Activated naive CD8-positive, alpha-beta T cell treated with anti-CD3 and anti-CD28 coated beads for 36 hours (primary cell): ENCODE results near the gene OFD1. TPM values are rescaled to one million over a fixed set of nuclear protein-coding genes. Genes with fewer than 3 reads are reported as not detected.

Experiments
- DNase-seq: peaks from one replicate; pipeline ENCODE4 v3.0.0; 2021
- H3K27ac Mint-ChIP-seq: one replicate; pipeline ENCODE4 v1.8.0; 2022; ENCODE audit warnings: mild to moderate bottlenecking, moderate library complexity, mixed read lengths
- H3K27me3 Mint-ChIP-seq: one replicate; pipeline ENCODE4 v1.8.0; 2022; ENCODE audit warnings: mild to moderate bottlenecking, mixed read lengths
- H3K36me3 Mint-ChIP-seq: one replicate; pipeline ENCODE4 v1.8.0; 2021; ENCODE audit warnings: mild to moderate bottlenecking, mixed read lengths
- H3K4me1 Mint-ChIP-seq: one replicate; pipeline ENCODE4 v1.8.0; 2021; ENCODE audit warnings: mixed read lengths
- H3K4me3 Mint-ChIP-seq: one replicate; pipeline ENCODE4 v1.8.0; 2022; ENCODE audit warnings: mild to moderate bottlenecking, moderate library complexity, mixed read lengths
- H3K9me3 Mint-ChIP-seq: one replicate; pipeline ENCODE4 v1.8.0; 2022; ENCODE audit warnings: mixed read lengths
- total RNA-seq, 2 experiments: library from RNA; stranded (reverse); gene quantifications; one replicate each; pipeline ENCODE4 v1.2.3, GENCODE V29; 2021

Gene OFD1
- total RNA-seq, 2 experiments from 2014 or later, result 27.4 to 29.0 TPM

DNA sequence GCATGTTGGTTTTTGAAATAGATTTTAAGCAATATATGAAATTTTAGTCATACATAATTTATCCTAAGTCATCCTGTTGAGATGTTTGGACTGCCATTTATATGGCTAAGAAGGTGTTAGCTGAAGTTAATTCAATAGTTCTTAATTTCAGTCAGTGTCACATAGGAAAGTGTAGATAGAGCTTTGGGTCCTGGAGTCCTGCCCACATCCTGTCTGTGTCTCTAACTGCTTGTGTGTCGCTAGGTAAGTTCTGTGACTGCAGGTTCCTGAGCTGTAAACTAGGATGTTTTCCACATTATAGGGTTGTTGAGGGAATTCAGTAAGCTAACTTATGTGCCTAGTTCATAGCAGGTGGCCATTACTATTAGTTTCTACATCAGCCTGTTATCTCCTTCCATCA, 20.7 kb downstream of the OFD1 start:
- Mint-ChIP-seq H3K27me3 (no peaks in the 10 kb centered on the region), H3K4me3 (no peak overlapping the region), H3K36me3 (peaks cover 23% of the 10 kb centered on the region), H3K27ac (no peak overlapping the region), H3K9me3 (no peaks in the 10 kb centered on the region), H3K4me1 (peaks cover 23% of the 10 kb centered on the region)
- DNase-seq, result no peak

DNA sequence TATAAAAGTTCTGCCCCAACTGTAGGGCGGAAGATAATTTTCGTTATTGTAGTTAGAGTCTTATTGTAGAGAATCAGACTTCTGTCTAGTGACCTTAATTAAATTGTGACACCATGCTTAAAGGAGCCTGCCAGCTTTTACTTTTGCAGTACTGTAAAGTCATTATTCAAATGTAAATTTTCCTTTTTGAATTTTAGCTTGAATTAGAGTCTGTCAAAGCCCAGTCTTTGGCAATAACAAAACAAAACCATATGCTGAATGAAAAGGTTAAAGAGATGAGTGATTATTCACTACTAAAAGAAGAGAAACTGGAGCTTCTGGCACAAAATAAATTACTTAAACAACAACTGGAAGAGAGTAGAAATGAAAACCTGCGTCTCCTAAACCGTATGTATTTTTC, 21.8 kb downstream of the OFD1 start:
- Mint-ChIP-seq H3K36me3 (peaks cover 21% of the 10 kb centered on the region), H3K9me3 (no peaks in the 10 kb centered on the region), H3K27ac (no peak overlapping the region), H3K4me3 (no peak overlapping the region), H3K27me3 (no peaks in the 10 kb centered on the region), H3K4me1 (peaks cover 17% of the 10 kb centered on the region)
- DNase-seq, result no peak

DNA sequence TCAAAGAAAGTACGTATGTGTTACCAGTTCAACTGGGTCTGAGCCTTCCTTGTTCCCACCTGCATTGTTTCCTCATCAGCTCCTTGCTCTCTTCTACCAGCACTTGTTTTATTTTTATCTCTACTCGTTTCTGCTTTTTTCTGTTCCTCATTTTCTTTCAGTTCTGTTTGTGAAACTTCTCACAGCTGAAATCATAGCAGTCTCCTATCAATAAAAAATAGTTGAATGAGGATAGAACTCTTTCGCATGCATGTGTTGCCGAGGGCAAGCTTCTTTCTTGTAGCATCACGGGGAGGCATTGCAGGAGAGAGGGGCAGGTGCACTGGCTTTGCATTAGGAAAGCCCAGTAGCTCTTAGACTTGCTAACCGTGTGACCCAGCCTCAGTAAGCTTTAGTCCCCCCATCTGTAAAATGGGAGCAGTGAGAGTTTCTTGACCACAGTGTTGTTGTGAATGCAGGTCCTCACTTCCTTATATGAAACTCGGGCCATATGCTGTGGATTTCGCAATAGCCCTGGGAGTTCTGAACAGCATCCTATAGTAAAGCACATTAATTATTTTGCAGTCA, 24.7 kb downstream of the OFD1 start:
- Mint-ChIP-seq H3K27ac (no peak overlapping the region), H3K4me3 (no peak overlapping the region), H3K9me3 (no peaks in the 10 kb centered on the region), H3K36me3 (peaks cover 14% of the 10 kb centered on the region), H3K4me1 (peaks cover 7% of the 10 kb centered on the region), H3K27me3 (no peaks in the 10 kb centered on the region)
- DNase-seq, result no peak

DNA sequence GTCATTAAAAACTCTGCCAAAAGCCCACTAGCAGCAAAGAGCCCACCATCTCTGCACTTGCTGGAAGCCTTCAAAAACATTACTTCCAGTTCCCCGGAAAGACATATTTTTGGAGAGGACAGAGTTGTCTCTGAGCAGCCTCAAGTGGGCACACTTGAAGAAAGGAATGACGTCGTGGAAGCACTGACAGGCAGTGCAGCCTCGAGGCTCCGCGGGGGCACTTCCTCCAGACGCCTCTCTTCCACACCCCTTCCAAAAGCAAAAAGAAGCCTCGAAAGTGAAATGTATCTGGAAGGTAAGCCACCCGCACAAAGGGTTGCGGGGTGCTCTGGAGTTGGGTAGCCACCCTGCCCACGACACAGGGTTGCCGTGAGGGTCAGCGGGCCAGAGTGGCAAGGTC, 25.9 kb downstream of the OFD1 start:
- DNase-seq, result no peak
- no peaks in the 10 kb centered on the region for H3K27me3 Mint-ChIP-seq
- no peaks in the 10 kb centered on the region for H3K9me3 Mint-ChIP-seq
- no peak overlapping the region for H3K27ac Mint-ChIP-seq
- peaks cover 2% of the 10 kb centered on the region for H3K4me1 Mint-ChIP-seq
- no peak overlapping the region for H3K4me3 Mint-ChIP-seq
- peaks cover 11% of the 10 kb centered on the region for H3K36me3 Mint-ChIP-seq

DNA sequence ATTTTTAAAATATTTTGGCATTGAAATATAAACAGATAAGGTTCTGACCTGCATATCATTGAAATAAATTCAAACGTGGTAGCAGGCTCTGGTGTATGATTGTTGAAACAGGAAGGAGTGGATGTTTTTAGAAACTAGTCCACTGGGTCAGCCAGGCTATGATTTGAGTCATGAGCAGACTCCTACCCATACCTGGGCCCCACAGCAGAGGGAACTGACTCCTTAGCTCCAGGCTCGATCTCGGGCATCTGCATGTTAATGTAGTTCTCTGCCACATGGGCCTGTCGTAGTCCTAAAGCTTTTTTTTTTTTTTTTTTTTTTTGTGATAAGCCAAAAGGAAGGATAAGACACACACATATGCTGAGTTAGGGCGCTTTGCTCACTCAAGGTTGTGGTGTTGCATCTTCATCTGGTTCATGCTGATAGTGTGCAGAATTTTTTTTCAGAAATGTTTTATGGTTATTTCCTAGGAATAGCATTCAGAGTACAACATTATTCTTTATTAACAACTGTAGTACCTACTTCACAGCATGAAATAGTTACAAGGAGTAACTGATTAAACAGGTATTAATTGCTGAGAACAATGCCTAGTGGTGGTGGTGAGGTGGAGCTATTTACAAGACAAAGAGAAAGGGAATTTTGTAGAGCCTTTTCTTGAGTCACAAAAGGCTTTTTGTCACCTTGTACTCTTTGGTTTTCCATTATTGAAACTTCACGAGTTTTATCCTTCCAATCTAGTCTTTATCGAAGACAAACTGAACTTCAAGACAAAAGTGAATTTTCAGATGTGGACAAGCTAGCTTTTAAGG, 27.3 kb downstream of the OFD1 start:
- H3K36me3 Mint-ChIP-seq, result peaks cover 20% of the 10 kb centered on the region
- no peak overlapping the region for H3K27ac Mint-ChIP-seq
- H3K27me3 Mint-ChIP-seq, result no peaks in the 10 kb centered on the region
- H3K4me1 Mint-ChIP-seq, result peaks cover 2% of the 10 kb centered on the region
- no peaks in the 10 kb centered on the region for H3K9me3 Mint-ChIP-seq
- no peak overlapping the region for H3K4me3 Mint-ChIP-seq
- DNase-seq, result no peak

DNA sequence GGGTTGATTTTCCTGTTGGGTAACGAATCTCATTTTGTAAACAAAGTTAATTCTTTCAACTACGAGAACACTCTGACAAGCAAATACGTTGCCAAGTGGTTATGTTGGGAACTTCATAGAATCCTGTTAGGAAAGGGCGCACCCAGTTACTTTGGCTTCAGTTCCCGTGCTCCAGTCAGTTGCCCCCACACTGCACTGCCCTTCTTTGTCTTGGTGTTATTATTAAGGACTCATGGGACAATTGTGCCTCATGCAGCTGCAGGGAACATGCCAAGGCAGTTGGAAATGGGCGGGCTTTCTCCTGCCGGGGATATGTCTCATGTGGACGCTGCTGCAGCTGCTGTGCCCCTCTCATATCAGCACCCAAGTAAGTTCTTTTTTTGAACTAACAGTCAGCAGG, 28.9 kb downstream of the OFD1 start:
- Mint-ChIP-seq H3K36me3 (peaks cover 16% of the 10 kb centered on the region), H3K9me3 (no peaks in the 10 kb centered on the region), H3K27me3 (no peaks in the 10 kb centered on the region), H3K4me1 (peaks cover 2% of the 10 kb centered on the region), H3K4me3 (no peak overlapping the region), H3K27ac (no peak overlapping the region)
- DNase-seq, result no peak

DNA sequence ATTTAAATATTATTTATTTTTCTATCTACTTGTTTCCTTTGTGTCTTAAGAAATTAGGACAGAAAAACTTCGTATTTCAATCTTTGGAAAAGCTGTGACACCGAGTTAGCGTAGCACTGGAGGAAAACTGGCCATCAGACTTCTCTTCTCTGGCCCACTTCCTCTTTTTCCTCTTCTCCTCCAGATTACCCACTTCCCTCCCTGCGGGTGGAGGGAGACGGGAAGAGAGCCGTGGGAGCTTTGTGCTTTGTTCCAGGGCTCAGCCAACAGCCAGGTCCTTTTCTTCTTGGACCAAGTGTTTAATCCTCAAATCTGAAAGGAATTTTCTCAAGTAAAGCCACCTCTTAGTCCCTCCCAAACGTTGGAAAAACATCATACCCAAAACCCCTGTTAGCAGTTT, 29.7 kb downstream of the OFD1 start:
- H3K36me3 Mint-ChIP-seq, result peaks cover 12% of the 10 kb centered on the region
- no peaks in the 10 kb centered on the region for H3K4me1 Mint-ChIP-seq
- no peaks in the 10 kb centered on the region for H3K9me3 Mint-ChIP-seq
- H3K27me3 Mint-ChIP-seq, result no peaks in the 10 kb centered on the region
- no peak overlapping the region for H3K27ac Mint-ChIP-seq
- no peak for DNase-seq
- H3K4me3 Mint-ChIP-seq, result no peak overlapping the region

DNA sequence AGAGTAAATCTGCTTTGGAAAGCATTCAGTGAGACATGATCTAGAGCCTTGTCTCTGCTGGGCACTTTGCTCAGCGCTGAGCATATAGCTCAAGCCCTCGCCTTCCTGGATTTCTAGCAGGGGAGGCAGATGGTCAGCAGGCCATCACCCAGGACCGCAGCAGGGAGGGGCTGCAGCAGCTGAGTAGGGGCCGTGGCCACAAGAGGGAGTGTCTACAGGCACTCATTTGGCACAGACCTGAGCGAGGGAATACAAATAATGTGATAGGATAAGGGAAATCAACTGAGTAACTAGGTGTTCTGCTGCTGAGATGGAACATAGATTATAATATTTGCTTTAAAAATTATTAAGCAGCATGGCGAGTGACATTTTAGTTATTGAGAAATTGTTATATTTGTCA, 30.2 kb downstream of the OFD1 start:
- H3K27me3 Mint-ChIP-seq, result no peaks in the 10 kb centered on the region
- H3K27ac Mint-ChIP-seq, result no peak overlapping the region
- DNase-seq, result no peak
- H3K9me3 Mint-ChIP-seq, result no peaks in the 10 kb centered on the region
- H3K36me3 Mint-ChIP-seq, result peaks cover 14% of the 10 kb centered on the region
- H3K4me1 Mint-ChIP-seq, result no peaks in the 10 kb centered on the region
- no peak overlapping the region for H3K4me3 Mint-ChIP-seq

DNA sequence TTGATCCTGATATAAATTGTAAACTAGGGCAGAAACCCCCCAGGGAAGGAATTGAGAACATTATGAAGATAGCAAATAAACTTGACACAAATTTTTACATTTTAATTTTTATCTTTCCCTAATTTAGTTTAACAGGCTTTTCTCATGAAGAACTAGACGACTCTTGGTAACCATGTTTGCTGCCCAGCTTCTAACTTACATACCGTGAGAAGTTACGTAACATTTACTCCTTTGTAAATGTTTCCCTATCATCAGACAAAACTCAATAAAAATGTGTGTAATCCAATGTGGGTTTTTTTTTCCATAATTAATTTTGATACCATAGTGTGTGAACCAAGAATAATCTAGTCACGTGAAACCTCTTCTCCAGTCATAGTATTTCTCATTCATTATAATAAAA, 34.4 kb downstream of the OFD1 start:
- DNase-seq, result no peak
- no peaks in the 10 kb centered on the region for H3K9me3 Mint-ChIP-seq
- peaks cover 16% of the 10 kb centered on the region for H3K36me3 Mint-ChIP-seq
- H3K4me1 Mint-ChIP-seq, result peaks cover 1% of the 10 kb centered on the region
- H3K27ac Mint-ChIP-seq, result peak overlapping the region; percentile 29
- H3K27me3 Mint-ChIP-seq, result no peaks in the 10 kb centered on the region
- no peak overlapping the region for H3K4me3 Mint-ChIP-seq

DNA sequence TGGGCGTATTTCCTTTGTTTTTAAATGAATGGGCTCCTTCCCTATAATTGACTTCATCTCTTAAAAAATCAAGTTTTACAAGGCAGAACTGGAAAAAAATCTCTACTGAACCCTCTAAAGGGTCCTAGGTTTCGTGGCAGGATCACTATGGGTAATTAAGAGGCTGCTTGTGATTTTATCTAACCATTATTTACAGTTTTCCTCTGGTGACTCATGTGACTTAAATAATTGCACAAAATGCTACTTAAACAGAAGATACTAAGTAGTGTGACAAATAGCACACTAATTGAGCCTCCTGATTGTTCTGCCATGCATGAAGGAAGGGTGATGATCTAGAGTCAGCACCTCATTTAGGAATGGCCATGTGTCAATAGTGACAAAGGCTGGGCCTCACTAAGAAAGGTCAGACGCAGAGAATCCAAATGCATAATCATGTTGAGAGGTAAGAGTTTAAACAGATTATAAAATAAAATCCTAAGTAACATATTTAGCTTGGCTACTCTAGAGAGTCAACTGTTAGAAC, 35.5 kb downstream of the OFD1 start:
- Mint-ChIP-seq H3K4me3 (no peak overlapping the region), H3K27me3 (no peaks in the 10 kb centered on the region), H3K27ac (no peak overlapping the region), H3K36me3 (peaks cover 16% of the 10 kb centered on the region), H3K4me1 (peaks cover 1% of the 10 kb centered on the region), H3K9me3 (no peaks in the 10 kb centered on the region)
- no peak for DNase-seq

DNA sequence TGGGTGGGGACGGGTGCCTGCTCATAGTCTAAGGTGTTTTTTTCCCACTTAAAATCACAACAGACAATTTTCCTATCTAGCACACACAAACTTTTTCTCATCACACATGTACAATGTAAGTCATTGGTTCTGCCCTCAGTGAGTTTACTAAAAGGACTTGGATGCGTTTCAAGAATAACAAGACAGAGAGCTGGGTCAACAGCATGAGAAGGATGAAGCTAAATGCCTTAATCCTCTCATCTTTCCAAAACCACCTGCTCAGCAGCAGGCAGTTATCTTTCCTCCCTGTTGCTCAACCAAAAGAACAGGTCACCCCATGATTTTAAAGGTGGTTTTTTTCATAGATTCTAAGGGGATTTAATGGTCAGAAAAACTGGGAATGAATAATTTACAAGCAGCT, 40.1 kb downstream of the OFD1 start:
- Mint-ChIP-seq H3K27ac (no peak overlapping the region), H3K27me3 (no peaks in the 10 kb centered on the region), H3K4me1 (peaks cover 8% of the 10 kb centered on the region), H3K4me3 (no peak overlapping the region), H3K36me3 (peaks cover 3% of the 10 kb centered on the region), H3K9me3 (no peaks in the 10 kb centered on the region)
- DNase-seq, result no peak

DNA sequence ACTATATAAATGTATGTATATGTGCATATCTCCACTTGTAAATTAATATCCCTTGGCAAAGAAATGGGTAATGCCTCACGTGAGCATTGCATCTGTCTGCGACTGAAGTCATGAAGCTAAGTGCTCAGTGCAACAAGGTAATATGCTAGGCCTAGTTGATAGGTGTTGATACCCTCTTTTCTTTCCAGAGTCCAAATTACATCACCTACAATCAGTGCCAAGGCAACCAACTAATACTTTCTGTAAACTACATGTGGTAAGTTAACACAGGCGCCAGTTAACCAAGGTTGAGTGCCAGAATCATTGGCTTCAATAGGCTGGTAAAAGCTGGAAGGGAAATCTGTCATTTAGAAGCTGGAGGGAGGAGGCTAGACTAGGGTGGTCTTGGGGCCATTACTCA, 41.3 kb downstream of the OFD1 start:
- no peaks in the 10 kb centered on the region for H3K27me3 Mint-ChIP-seq
- no peak overlapping the region for H3K27ac Mint-ChIP-seq
- no peak for DNase-seq
- no peak overlapping the region for H3K4me3 Mint-ChIP-seq
- H3K9me3 Mint-ChIP-seq, result no peaks in the 10 kb centered on the region
- H3K4me1 Mint-ChIP-seq, result peaks cover 6% of the 10 kb centered on the region
- no peaks in the 10 kb centered on the region for H3K36me3 Mint-ChIP-seq

DNA sequence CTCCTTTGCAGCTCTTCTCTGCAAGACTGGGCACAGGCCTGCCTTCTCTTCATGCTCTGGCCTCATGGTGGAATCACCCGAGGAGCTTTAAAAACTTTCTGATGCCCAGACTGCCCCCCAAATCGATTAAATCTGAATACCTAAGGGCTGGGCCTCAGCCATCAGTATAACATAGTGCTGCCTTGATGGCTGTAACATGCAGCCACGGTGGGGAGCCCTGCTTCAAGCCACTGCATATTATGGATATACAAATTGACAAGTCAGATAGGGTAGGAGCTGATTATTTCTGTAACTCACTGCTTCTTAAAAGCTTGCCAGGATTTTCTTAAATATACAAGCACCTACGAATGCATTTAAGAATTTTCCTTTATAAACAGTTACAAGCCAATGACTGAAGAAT, 41.8 kb downstream of the OFD1 start:
- no peaks in the 10 kb centered on the region for H3K36me3 Mint-ChIP-seq
- peaks cover 6% of the 10 kb centered on the region for H3K4me1 Mint-ChIP-seq
- H3K9me3 Mint-ChIP-seq, result no peaks in the 10 kb centered on the region
- no peak for DNase-seq
- H3K27ac Mint-ChIP-seq, result no peak overlapping the region
- H3K4me3 Mint-ChIP-seq, result no peak overlapping the region
- no peaks in the 10 kb centered on the region for H3K27me3 Mint-ChIP-seq

DNA sequence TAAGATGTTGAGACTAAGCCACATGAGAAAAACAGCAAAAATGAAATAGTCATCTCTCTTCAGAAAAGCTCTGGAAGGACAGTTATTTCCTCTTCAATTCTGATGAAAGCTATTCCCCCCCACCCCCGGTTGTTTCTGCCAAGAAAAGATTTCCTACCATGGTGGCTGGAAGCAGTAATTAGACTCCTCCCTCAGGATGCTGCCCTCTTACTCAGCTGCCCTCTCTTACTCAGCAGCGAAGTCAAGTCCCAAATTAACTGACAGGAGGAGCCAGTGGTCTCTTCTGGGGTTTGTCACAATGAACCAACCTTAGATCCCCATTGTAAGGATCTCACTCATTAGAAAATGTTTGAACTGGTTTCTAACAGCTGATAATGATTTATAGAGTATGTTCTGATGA, 44.4 kb downstream of the OFD1 start:
- H3K27me3 Mint-ChIP-seq, result no peaks in the 10 kb centered on the region
- H3K4me1 Mint-ChIP-seq, result peaks cover 6% of the 10 kb centered on the region
- no peak overlapping the region for H3K4me3 Mint-ChIP-seq
- H3K9me3 Mint-ChIP-seq, result no peaks in the 10 kb centered on the region
- no peak overlapping the region for H3K27ac Mint-ChIP-seq
- DNase-seq, result no peak
- no peaks in the 10 kb centered on the region for H3K36me3 Mint-ChIP-seq

DNA sequence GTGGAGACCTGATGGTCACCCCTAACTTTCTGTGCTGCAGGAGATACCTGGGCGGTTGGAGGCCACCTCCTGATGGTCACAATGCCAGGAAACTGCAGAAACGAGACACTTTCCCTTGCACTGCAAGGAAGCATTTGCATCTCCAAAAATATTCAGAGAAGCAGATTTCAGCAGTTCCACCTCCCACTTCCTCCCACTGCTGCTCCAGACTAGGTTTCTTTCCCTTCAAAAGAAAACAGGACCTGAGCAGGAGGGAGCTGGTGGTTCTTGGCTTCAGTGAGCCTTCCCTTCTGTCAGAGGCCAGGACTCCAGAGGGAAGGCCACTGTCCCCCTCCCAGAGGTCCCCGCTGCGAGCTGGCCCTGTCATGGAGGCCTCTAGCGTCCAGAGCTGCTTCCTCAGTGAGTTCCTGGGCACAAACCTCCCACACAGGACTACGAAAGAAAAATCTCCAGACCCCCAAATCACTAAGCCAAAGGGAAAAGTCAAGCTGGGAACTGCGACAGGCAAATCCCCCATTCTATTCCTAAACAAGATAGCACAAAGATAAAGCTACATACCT, 46.4 kb downstream of the OFD1 start:
- H3K36me3 Mint-ChIP-seq, result no peaks in the 10 kb centered on the region
- H3K27ac Mint-ChIP-seq, result no peak overlapping the region
- H3K4me1 Mint-ChIP-seq, result peaks cover 6% of the 10 kb centered on the region
- DNase-seq, result no peak
- no peak overlapping the region for H3K4me3 Mint-ChIP-seq
- H3K9me3 Mint-ChIP-seq, result no peaks in the 10 kb centered on the region
- no peaks in the 10 kb centered on the region for H3K27me3 Mint-ChIP-seq

DNA sequence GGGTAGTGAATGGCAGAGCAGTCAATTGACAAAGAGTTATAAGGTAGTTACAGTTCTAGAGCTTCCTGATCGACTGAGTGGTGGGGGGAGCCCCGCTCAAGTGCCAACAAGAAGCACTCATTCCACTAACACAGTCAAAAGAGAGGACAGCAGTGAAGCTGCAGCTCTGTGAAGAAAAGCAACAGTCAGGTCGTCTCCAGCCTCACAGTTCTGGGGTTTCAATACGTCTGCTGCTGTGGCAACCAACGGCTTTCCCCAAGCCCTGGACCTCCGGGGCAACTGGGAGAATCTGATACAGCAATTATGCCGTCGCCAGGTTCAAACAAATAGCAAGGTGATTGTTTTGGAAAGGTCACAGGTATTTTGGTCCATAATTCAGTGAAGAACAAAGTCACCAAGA, 51.5 kb downstream of the OFD1 start:
- H3K27me3 Mint-ChIP-seq, result no peaks in the 10 kb centered on the region
- H3K36me3 Mint-ChIP-seq, result no peaks in the 10 kb centered on the region
- H3K9me3 Mint-ChIP-seq, result no peaks in the 10 kb centered on the region
- no peak overlapping the region for H3K4me3 Mint-ChIP-seq
- DNase-seq, result no peak
- H3K4me1 Mint-ChIP-seq, result no peaks in the 10 kb centered on the region
- no peak overlapping the region for H3K27ac Mint-ChIP-seq
